ENCODE results near the gene CARNS1.

DNA sequence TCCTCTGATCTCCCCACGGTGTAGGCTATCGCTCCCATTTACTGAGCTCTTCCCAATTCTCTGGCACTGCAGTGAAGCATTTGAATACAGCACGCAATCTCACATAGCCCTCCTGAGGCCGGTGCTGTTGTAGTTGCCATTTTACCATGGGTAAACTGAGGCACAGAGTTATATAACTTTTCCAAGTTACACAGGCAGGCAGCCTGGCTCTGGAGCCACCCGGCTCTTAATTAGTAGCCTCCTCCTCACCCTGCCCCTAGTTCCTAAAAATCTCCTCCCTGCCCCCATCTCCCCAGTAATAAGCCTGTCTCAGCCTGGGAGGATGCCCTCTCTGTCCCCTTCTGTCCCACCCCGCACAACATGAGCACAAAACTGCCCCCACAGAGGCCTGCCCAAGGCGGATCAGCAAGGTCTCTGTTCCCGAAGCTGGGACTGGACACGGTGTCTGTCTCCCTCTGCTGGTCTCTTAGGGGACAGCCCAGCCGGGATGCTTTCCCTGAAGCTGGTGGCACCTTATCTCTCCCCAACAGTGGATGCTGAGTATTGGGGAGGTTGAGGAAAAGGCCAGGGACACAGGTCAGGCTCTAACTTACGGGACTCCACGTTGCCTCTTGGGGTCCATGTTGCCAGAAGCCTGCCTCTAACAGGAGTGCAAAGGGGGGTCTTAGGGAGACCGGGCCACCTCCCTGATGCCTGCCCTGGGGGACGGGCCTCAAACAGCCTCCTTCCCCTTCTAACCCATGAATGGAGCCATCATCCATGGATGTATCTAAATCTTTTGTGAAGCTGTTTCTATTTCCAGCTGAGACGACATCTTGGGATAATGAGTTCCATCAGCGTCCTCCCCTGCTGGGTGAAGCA lies 33.0 kb upstream of the CARNS1 start:
- TF ChIP-seq SP1 (IDR thresholded peaks at IDR 0.05) (no peak), SUZ12 (IDR thresholded peaks at IDR 0.05) (no peak), ARNT (IDR thresholded peaks at IDR 0.05) (no peak), HDGF (IDR thresholded peaks at IDR 0.05; ENCODE audit: borderline replicate concordance) (no peak), FOXK2 (IDR thresholded peaks at IDR 0.05) (no peak), ZNF384 (IDR thresholded peaks at IDR 0.05) (no peak), ELF4 (IDR thresholded peaks at IDR 0.05) (no peak), BHLHE40 (IDR thresholded peaks at IDR 0.05; ENCODE audit: borderline replicate concordance) (no peak), FOXM1 (IDR thresholded peaks at IDR 0.05; ENCODE audit: borderline replicate concordance) (peak; percentile 54; the same call in 1 of the 2 replicates)
- TF ChIP-seq, protein P1, sequence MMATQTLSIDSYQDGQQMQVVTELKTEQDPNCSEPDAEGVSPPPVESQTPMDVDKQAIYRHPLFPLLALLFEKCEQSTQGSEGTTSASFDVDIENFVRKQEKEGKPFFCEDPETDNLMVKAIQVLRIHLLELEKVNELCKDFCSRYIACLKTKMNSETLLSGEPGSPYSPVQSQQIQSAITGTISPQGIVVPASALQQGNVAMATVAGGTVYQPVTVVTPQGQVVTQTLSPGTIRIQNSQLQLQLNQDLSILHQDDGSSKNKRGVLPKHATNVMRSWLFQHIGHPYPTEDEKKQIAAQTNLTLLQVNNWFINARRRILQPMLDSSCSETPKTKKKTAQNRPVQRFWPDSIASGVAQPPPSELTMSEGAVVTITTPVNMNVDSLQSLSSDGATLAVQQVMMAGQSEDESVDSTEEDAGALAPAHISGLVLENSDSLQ (IDR thresholded peaks at IDR 0.05) = no peak
